Measurements from ENCODE around the gene MYL6B. TPM values are rescaled to one million over a fixed set of nuclear protein-coding genes. Genes with fewer than 3 reads are reported as not detected.

MYL6B gene
- total RNA-seq, 1 experiment from 2014 or later = 153 TPM

DNA sequence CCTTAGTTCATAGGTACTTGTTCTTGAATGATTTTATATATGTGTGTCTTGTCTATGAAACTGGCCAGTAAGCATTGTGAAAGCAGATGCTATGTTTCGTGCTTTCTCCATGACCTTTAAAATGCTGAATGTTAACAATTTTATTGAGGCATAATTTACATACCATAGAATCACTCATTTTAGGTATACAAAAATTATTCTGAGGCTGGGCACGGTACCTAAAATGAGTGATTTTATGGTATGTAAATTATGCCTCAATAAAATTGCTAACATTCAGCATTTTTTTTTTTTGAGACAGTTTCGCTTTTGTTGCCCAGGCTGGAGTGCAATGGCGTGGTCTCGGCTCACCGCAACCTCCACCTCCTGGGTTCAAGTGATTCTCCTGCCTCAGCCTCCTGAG lies 17.5 kb upstream of the MYL6B start:
- Histone ChIP-seq H3K9ac (ENCODE audit: low read length) (no peak overlapping the region), H3F3A (ENCODE audit: low read length, unreplicated experiment) (no peaks in the 10 kb centered on the region), H3K4me3 (ENCODE audit: low read length) (no peak overlapping the region), H3K9me3 (ENCODE audit: low read length) (no peaks in the 10 kb centered on the region), H3K27me3 (ENCODE audit: low read length) (no peaks in the 10 kb centered on the region), H4K20me1 (ENCODE audit: low read length) (no peaks in the 10 kb centered on the region), H3K9me2 (replicated peaks; ENCODE audit: low read length) (no peaks in the 10 kb centered on the region), H3K36me3 (ENCODE audit: low read depth, low read length) (peaks cover 60% of the 10 kb centered on the region), H2AFZ (ENCODE audit: low read length) (no peak overlapping the region), H3K79me2 (ENCODE audit: low read length) (peaks cover 8% of the 10 kb centered on the region; the same call in 1 of the 2 replicates), H3K4me1 (ENCODE audit: insufficient read depth, low read length) (peaks cover 7% of the 10 kb centered on the region; the same call in 1 of the 2 replicates), H3K4me2 (ENCODE audit: low read length) (no peak overlapping the region), H3K27ac (ENCODE audit: low read length) (no peak overlapping the region)
- ChIA-PET CTCF (no interaction called here), POLR2A (ENCODE audit: unreplicated experiment) (no interaction called here)
- intact Hi-C loops (cut with micrococcal nuclease) = no loop called here
- no peak for ATAC-seq
- DNase-seq = no peak
- TF ChIP-seq CTCF (conservative IDR thresholded peaks at IDR 0.05; ENCODE audit: low read depth, low read length) = no peak
- no peak for TF ChIP-seq EZH2phosphoT487 (IDR thresholded peaks at IDR 0.05; ENCODE audit: borderline replicate concordance, low read length)
- no peak for TF ChIP-seq EZH2 (IDR thresholded peaks at IDR 0.05; ENCODE audit: low read length, unreplicated experiment)
- no TSS peak for BruUV-seq (replicated peaks)

- no peaks in the 10 kb centered on the region for H3F3A ChIP-seq (ENCODE audit: low read length, unreplicated experiment)
- BruUV-seq (replicated peaks) = TSS peak; percentile 21
- peaks cover 56% of the 10 kb centered on the region for H3K36me3 ChIP-seq (ENCODE audit: low read depth, low read length)
- no peaks in the 10 kb centered on the region for H3K79me2 ChIP-seq (ENCODE audit: low read length)
- ChIA-PET CTCF (no interaction called here), POLR2A (ENCODE audit: unreplicated experiment) (no interaction called here)
- H3K9ac ChIP-seq (ENCODE audit: low read length) = no peak overlapping the region
- no peaks in the 10 kb centered on the region for H3K9me3 ChIP-seq (ENCODE audit: low read length)
- DNase-seq (no peak), ATAC-seq (no peak)
- H3K27me3 ChIP-seq (ENCODE audit: low read length) = no peaks in the 10 kb centered on the region
- no peak overlapping the region for H3K27ac ChIP-seq (ENCODE audit: low read length)
- no peak for TF ChIP-seq CTCF (conservative IDR thresholded peaks at IDR 0.05; ENCODE audit: low read depth, low read length)
- no peak for TF ChIP-seq EZH2phosphoT487 (IDR thresholded peaks at IDR 0.05; ENCODE audit: borderline replicate concordance, low read length)
- TF ChIP-seq EZH2 (IDR thresholded peaks at IDR 0.05; ENCODE audit: low read length, unreplicated experiment) = no peak
- H3K4me3 ChIP-seq (ENCODE audit: low read length) = no peak overlapping the region
- intact Hi-C loops (cut with micrococcal nuclease) = no loop called here
- no peaks in the 10 kb centered on the region for H4K20me1 ChIP-seq (ENCODE audit: low read length)
- H2AFZ ChIP-seq (ENCODE audit: low read length) = no peak overlapping the region
- H3K4me1 ChIP-seq (ENCODE audit: insufficient read depth, low read length) = no peaks in the 10 kb centered on the region
- H3K9me2 ChIP-seq (replicated peaks; ENCODE audit: low read length) = no peaks in the 10 kb centered on the region
- H3K4me2 ChIP-seq (ENCODE audit: low read length) = no peak overlapping the region
Observed at GRCh38 chr12:56137853-56138571, 14.4 kb upstream of the MYL6B start.

- TF ChIP-seq EZH2 (IDR thresholded peaks at IDR 0.05; ENCODE audit: low read length, unreplicated experiment) (no peak), EZH2phosphoT487 (IDR thresholded peaks at IDR 0.05; ENCODE audit: borderline replicate concordance, low read length) (no peak), CTCF (conservative IDR thresholded peaks at IDR 0.05; ENCODE audit: low read depth, low read length) (no peak)
- no TSS peak for BruUV-seq (replicated peaks)
- no peak for ATAC-seq
Observed at GRCh38 chr12:56141946-56142784, 10.2 kb upstream of the MYL6B start.

More at GRCh38 chr12:56141946-56142784, 10.2 kb upstream of the MYL6B start:
- Histone ChIP-seq H3K9me3 (ENCODE audit: low read length) (no peaks in the 10 kb centered on the region), H3F3A (ENCODE audit: low read length, unreplicated experiment) (no peaks in the 10 kb centered on the region), H3K4me3 (ENCODE audit: low read length) (no peak overlapping the region), H4K20me1 (ENCODE audit: low read length) (no peaks in the 10 kb centered on the region), H3K27me3 (ENCODE audit: low read length) (no peaks in the 10 kb centered on the region), H3K4me2 (ENCODE audit: low read length) (no peak overlapping the region), H3K4me1 (ENCODE audit: insufficient read depth, low read length) (peaks cover 11% of the 10 kb centered on the region), H3K79me2 (ENCODE audit: low read length) (no peaks in the 10 kb centered on the region), H3K9me2 (replicated peaks; ENCODE audit: low read length) (no peaks in the 10 kb centered on the region), H3K9ac (ENCODE audit: low read length) (no peak overlapping the region), H3K36me3 (ENCODE audit: low read depth, low read length) (peaks cover 54% of the 10 kb centered on the region), H2AFZ (ENCODE audit: low read length) (no peak overlapping the region), H3K27ac (ENCODE audit: low read length) (no peak overlapping the region)
- ChIA-PET POLR2A (ENCODE audit: unreplicated experiment) (no interaction called here), CTCF (no interaction called here)
- intact Hi-C loops (cut with micrococcal nuclease) = no loop called here
- DNase-seq = no peak
